ENCODE results near the gene NIFK.
"Not testable (repeated sequence)": the region's sequence is repeated elsewhere in the genome, so short reads cannot be mapped to it uniquely, and the experiment has no call there.

GRCh38 chr2:121734544-121734943 lies 2.1 kb downstream of the NIFK start:
- TF ChIP-seq POLR2A, CTCF (IDR thresholded peaks at IDR 0.05): not testable (repeated sequence)

All from Peyer's patch (tissue), 4 donors.